Measurements from ENCODE around the gene IFRD2.
"Not testable (repeated sequence)": the region's sequence is repeated elsewhere in the genome, so short reads cannot be mapped to it uniquely, and the experiment has no call there.

IFRD2 gene

GRCh38 chr3:50324351-50325112 is 32.3 kb upstream of the IFRD2 start:
- peak; percentile 45 for DNase-seq

- no peak for DNase-seq
Measured at GRCh38 chr3:50323614-50324199, 31.5 kb upstream of the IFRD2 start.

DNA sequence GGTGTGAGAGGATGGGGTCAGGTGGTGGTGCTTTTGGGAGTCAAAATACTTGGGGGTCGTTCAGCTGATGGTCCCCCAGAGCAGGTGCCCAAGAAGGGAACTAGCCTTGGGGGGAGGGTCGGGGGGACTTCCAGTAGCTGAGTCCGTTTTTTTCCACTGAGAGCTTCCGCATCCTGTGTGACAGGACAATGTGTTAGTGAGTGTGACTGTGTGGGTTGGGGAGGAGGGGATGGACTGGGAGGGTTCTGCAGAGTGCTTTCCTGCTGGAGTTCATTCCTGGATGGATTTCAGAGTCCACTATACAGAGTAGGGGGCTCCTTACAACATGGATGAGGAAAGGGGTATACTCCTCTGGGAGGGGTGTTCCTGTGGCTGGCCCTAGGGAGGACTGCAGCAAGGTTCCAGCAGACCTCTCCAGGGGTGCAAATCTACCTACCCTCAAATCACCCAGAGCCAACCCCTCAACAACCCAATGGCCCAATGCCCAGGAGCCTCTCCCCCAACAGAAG is 30.9 kb upstream of the IFRD2 start:
- no peak for DNase-seq

DNA sequence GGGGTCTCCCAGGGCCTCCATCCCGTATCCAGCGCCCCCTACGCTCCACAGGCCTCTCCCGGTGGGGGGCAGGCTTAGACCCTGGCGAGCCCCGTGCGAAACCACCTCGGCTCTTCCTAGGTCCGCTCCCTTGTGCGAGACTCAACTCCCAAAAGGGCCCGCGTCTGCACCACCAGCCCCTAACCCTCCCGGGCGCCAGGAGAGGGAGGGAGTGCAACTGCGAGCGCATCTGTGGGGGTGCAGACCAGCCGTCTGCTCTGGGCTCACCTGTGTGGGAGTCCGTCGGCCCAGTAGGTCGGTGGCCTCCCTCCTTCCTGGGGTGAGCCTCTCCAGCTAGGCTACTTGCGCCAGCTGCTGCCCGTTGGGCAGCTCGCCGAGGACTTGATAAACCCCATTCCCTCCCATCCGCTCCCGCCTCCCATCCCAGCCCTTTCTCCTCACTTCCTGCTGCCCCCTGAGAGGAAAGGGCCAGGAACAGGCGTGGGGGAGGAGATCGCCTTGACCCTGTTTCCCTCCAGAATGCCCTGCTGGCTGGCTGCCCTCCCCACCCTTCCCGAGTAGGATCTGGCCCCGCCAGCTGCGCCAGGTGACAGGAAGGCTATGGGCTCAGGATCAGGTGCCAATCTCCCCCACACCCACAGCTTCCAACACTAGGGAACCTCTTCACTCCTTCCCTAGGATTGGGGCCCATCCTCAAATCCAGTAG is 30.3 kb upstream of the IFRD2 start, which contains the start of gene HYAL2:
Gene HYAL2, minus strand, starts transcription at position 360 of the 706 bp plus-strand sequence. CDS start 2,256 bp downstream, outside the sequence.
- no peak for DNase-seq

GRCh38 chr3:50322115-50322385 is 29.8 kb upstream of the IFRD2 start:
- no peak for DNase-seq

DNA sequence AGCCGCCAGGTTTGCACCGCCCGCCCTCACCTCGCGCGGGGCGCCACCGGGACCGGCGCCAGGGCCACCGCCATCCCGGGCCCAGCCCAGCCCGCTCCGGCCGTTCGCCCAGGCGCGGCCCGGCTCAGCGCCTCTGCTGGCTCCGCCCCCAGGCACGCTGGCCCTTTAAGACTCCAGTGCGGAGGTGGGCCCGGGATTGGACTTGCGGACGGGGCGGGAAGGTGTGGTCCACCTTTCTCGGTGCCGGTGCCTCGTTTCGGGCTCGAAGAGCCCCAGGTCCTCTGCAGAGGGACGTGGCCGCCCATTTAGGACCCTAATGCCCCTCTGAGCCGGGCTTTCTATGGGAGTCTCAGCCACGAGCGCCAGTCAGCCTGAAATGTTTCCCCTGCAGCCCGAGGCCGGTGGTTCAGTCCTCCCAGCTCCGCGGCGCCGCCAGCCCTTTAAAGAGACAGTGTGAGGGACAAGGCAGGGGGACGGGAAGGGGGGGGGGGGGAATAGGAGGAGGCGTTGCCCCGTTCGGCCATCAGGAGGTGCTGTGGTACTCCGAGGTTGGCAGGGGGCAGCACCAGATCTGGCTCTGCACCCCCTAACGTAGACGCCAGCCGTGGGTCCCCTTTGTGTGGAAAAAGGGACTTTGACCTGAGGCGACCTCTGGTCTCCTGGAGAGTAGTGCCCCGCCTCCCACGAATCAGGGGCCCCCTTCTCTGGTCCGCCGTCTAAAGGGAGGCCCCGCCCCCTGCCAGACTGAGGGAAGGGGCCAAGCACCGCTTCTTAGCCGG is 29.3 kb upstream of the IFRD2 start:
- peak; percentile 84 for DNase-seq

- DNase-seq: peak; percentile 73
Measured at GRCh38 chr3:50320853-50321335, 28.7 kb upstream of the IFRD2 start.

GRCh38 chr3:50319894-50320625 is 27.8 kb upstream of the IFRD2 start:
- no peak for DNase-seq

DNA sequence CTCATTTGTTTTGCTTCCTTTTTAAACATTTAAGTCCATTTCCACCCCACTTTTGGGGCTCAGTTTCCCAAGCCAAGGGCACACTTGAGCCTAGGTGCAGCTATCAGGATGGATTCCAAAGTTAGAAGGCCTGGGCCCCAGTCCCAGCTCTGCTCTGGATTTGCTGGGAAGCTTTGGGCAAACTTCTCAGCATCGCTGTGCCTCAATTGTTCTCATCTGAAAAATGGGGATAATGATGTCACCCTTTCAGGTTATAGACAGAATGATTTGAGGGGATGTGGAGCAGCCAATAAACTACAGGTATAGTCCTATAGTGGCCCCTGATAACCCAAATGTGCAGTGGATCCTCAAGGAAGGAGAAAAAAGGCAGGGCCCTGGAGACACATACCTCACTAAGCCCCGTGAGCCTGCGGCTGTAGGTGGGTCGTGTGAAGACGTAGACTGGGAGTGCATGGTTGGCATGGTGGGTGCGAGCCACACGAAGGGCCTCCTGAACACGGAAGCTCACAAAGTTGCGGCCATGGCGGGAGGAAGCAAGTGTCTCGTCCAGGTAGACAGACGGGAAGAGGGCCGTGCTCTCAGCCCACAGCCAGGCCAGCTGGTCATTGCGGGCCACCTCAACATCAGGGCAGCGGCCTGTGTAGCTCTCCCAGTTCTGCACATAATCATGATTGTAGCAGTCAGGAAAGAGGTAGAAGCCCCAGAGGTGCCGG is 27.1 kb upstream of the IFRD2 start:
- no peak for DNase-seq

DNA sequence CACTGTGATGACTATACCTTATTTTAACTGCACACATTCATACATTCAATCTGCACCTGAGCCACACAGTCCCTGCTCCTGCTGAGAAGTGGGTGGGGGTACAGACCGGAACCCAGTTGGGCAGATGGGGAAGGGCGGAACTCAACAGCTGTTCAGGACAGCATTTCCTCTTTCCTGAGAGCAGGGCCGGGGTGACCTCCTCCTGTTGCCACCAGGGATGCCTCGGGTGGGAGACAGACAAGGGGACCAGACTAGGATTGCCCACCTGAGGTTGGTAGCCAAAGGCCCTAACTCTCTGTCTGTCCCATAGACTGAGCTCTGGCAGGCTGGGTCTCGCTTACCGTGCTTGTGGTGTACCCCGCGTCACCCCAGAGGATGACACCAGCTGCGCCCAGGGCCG is 26.4 kb upstream of the IFRD2 start:
- no peak for DNase-seq

- no peak for DNase-seq
Measured at GRCh38 chr3:50318163-50318562, 25.9 kb upstream of the IFRD2 start.

- no peak for DNase-seq
Measured at GRCh38 chr3:50317300-50317699, 25.1 kb upstream of the IFRD2 start.

DNA sequence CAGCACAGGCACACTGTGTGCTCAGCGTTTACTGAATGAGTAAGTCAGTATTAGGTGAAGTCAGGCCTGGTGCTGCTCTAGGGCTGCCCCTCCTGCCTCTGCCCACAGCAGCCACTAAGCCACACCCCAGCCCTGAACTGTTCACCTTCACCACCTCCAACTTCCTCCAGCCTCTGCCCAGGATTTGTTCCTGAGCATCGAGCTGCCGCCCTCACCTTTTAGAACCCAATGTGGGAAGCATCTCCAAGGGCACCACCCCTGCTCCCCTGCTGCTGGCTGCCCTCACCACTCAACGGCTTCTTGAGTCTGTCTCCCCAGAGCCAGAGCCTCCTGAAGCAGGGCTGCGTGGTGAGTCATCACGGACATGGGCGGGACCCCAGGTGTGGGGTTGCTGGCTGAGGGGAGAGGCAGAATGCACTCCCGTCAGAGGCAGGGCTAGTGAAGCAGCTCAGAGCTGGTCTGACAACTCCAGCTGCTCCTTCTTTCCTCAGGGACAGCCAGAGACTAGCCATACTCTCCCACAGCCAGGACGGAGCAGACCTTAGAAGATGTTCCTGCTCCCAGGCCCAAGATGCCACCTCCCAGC is 24.5 kb upstream of the IFRD2 start:
- peak; percentile 77 for DNase-seq

GRCh38 chr3:50314816-50315215 is 22.6 kb upstream of the IFRD2 start:
- no peak for DNase-seq

GRCh38 chr3:50314342-50314741 is 22.1 kb upstream of the IFRD2 start:
- DNase-seq: no peak

GRCh38 chr3:50312041-50312440 is 19.8 kb upstream of the IFRD2 start:
- DNase-seq: not testable (repeated sequence)

DNA sequence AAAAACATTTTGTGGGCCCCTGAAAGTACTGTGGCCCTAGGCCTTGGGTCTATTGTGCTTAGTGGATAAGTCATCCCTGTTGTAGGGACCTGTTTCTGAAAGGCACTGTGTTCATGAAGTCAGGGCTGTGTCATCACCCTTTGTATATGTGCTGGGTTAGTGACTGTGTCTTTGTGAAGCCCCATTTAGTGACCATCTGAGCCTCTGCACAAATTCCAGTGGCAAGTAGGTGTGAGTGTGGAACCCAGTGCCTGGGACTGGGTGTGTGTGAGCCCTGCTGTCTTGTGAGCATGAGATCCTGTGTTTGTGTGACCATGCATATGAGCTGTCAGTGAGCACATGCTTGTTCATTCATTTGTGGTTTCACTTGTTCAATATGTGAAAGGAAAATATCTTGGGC is 12.4 kb upstream of the IFRD2 start:
- no peak for DNase-seq

DNA sequence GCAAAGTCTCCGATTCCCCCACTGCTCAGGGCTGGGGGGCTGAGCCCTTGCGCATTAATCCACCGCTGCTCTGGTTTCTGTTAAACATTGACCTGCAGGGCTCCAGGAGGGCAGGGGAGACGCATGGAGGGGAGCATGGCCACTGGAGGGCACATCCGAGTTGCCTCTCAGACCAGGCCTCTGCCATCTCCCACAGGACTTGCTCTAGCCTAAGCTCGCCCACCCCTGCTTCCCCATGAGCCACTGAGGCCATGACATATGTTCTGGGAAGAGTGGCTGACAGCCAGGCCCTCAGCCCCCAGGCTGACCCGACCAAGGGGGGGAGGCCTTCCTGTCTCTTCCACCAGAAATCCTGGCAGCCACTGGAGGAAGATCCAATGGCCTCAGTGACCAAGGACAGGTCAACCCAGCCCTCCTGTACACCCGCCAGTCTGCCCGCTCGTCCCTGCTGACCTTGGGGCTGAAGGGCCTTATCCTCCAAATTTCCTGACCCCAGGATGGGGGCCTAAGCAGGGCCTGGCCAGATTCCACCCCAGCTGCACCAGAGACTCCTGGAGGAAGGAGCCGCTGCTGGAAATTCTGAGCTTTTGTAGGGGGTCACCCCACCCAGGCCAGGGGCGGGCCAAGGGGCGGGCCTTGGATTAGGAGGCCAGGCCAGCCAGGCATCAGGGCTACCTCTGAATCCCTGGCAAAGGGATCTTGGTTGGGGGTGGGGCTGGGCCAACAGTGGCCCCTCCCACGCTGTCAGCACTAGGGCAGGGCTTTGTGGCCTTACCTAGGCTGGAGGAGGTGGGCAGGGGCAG is 11.0 kb upstream of the IFRD2 start, which contains the start of gene HYAL1:
Gene HYAL1, minus strand, starts transcription at position 562 of the 803 bp plus-strand sequence. CDS start 618 bp downstream, outside the sequence.
- no peak for DNase-seq

- no peak for DNase-seq
Measured at GRCh38 chr3:50302095-50303012, 10.1 kb upstream of the IFRD2 start.

Data from stimulated activated naive CD4-positive, alpha-beta T cell treated with Interleukin-2 at 50 U/mL for 16 hours (primary cell).